GM12865 (cell line): ENCODE results near the gene ZNF584.
"Not testable (repeated sequence)": the region's sequence is repeated elsewhere in the genome, so short reads cannot be mapped to it uniquely, and the experiment has no call there.

Experiments
- DNase-seq: peaks from one replicate; pipeline ENCODE4 v3.0.0; 2010; ENCODE audit warnings: low read depth
- H3K4me3 ChIP-seq: 2 replicates; pipeline ENCODE4 v1.5.1; 2011; ENCODE audit warnings: mild to moderate bottlenecking, low read depth, low read length, control low read depth
- TF ChIP-seq, protein P1 (sequence below): IDR thresholded peaks from 2 replicates; pipeline ENCODE4 v1.5.1; 2011; ENCODE audit warnings: low read length, control low read depth, low read depth, inconsistent platforms; ENCODE audit not compliant: insufficient read depth; ENCODE audit errors: missing control alignments

The ZNF584 gene

DNA sequence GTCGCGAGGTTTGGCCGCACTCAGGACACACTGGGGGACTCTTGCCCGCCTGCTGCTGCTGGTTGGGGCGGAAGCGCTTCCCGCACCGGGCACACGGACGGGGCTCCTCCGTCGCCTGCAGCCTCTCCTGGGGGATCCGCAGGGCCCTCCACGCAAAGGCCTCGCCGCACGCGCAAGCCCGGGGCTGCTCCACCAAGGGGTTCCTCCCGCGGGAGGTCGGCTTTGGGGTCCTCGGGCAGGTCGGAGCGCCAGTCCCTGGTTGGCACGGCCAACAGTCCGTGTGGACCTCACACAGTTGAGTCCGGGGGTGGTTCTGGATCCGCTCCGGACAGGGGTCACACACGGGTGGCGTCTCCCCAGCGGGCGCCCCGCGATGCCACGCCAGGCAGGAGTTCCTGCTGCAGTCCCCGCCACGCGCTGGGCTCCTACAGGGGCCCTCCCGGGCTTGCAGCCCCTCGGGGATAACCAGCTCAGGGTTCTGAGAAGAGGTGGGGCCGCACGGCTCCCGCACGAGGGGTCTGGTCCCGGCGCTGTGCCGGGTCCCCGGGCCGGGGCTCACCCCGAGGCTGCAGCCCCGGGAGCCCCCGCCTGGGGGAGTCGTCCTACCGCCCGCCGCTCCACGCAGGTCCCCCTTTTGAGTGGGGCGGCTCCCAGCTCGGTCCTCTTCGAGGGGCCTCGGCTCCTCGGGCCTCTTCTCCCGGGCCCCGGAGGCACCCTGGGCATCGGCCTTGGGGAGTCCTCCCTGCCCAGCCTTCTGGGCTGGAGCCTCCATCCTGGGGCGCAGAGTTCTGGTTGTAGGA is 39.7 kb upstream of the ZNF584 start:
- no peak for DNase-seq

GRCh38 chr19:58372311-58373133 is 35.9 kb upstream of the ZNF584 start:
- DNase-seq: no peak
- no peak overlapping the region for H3K4me3 ChIP-seq

More for the DNA sequence above, 39.7 kb upstream of the ZNF584 start:
- TF ChIP-seq, protein P1, sequence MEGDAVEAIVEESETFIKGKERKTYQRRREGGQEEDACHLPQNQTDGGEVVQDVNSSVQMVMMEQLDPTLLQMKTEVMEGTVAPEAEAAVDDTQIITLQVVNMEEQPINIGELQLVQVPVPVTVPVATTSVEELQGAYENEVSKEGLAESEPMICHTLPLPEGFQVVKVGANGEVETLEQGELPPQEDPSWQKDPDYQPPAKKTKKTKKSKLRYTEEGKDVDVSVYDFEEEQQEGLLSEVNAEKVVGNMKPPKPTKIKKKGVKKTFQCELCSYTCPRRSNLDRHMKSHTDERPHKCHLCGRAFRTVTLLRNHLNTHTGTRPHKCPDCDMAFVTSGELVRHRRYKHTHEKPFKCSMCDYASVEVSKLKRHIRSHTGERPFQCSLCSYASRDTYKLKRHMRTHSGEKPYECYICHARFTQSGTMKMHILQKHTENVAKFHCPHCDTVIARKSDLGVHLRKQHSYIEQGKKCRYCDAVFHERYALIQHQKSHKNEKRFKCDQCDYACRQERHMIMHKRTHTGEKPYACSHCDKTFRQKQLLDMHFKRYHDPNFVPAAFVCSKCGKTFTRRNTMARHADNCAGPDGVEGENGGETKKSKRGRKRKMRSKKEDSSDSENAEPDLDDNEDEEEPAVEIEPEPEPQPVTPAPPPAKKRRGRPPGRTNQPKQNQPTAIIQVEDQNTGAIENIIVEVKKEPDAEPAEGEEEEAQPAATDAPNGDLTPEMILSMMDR: no peak
- no peak overlapping the region for H3K4me3 ChIP-seq

GRCh38 chr19:58374200-58374599 is 34.2 kb upstream of the ZNF584 start:
- H3K4me3 ChIP-seq: no peak overlapping the region
- no peak for DNase-seq
- TF ChIP-seq, protein P1: no peak

More at GRCh38 chr19:58372311-58373133, 35.9 kb upstream of the ZNF584 start:
- TF ChIP-seq, protein P1: no peak

DNA sequence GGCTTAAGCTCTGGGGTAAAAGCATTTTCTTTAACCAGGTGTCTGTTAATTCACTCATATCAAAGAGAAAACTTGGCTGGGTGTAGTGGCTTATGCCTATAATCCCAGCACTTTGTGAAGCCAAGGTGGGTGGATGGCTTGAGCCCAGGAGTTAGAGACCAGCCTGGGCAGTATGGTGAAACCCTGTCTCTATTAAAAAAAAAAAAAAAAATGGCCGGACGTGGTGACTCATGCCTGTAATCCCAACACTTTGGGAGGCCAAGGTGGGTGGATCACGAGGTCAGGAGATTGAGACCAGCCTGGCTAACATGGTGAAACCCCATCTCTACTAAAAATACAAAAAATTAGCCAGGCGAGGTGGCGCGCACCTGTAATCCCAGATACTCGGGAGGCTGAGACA is 31.7 kb upstream of the ZNF584 start:
- DNase-seq, H3K4me3 ChIP-seq: not testable (repeated sequence)

GRCh38 chr19:58379246-58379645 is 29.2 kb upstream of the ZNF584 start:
- TF ChIP-seq, protein P1: no peak

GRCh38 chr19:58380037-58380661 is 28.3 kb upstream of the ZNF584 start:
- TF ChIP-seq, protein P1: no peak
- H3K4me3 ChIP-seq: peak overlapping the region; percentile 84
- DNase-seq: peak; percentile 40

More at GRCh38 chr19:58379246-58379645, 29.2 kb upstream of the ZNF584 start:
- no peak overlapping the region for H3K4me3 ChIP-seq
- DNase-seq: no peak
